GM18868 (cell line): Measurements from ENCODE around the gene ABCC10.
"Not testable (repeated sequence)": the region's sequence is repeated elsewhere in the genome, so short reads cannot be mapped to it uniquely, and the experiment has no call there.

Source experiments
- ATAC-seq: cut with Tn5 transposase; IDR thresholded peaks from one replicate; pipeline ENCODE4 v1.9.1; 2021; ENCODE audit warnings: mild to moderate bottlenecking, moderate library complexity; ENCODE audit not compliant: unreplicated experiment

The ABCC10 gene

GRCh38 chr6:43410776-43411175 is 16.6 kb upstream of the ABCC10 start:
- not testable (repeated sequence) for ATAC-seq

GRCh38 chr6:43412541-43412940 is 14.8 kb upstream of the ABCC10 start:
- ATAC-seq, result no peak

GRCh38 chr6:43413002-43413401 is 14.3 kb upstream of the ABCC10 start:
- ATAC-seq, result no peak

GRCh38 chr6:43415275-43415674 is 12.1 kb upstream of the ABCC10 start:
- ATAC-seq, result not testable (repeated sequence)

- ATAC-seq, result no peak
Measured at GRCh38 chr6:43416935-43417334, 10.4 kb upstream of the ABCC10 start.

GRCh38 chr6:43420012-43420709 is 7.2 kb upstream of the ABCC10 start:
- no peak for ATAC-seq

GRCh38 chr6:43421831-43422230 is 5.5 kb upstream of the ABCC10 start:
- no peak for ATAC-seq

GRCh38 chr6:43425083-43425482 is 2.3 kb upstream of the ABCC10 start:
- ATAC-seq, result not testable (repeated sequence)

- ATAC-seq, result no peak
Measured at GRCh38 chr6:43426928-43427405, 374 bp upstream of the ABCC10 start.

- no peak for ATAC-seq
Measured at GRCh38 chr6:43428112-43428570, 800 bp downstream of the ABCC10 start.

- ATAC-seq, result no peak
Measured at GRCh38 chr6:43428874-43429273, 1.5 kb downstream of the ABCC10 start.

- ATAC-seq, result no peak
Measured at GRCh38 chr6:43432009-43432945, 4.9 kb downstream of the ABCC10 start.

GRCh38 chr6:43433148-43433547 is 5.8 kb downstream of the ABCC10 start:
- ATAC-seq, result no peak

- ATAC-seq, result no peak
Measured at GRCh38 chr6:43434001-43434840, 6.9 kb downstream of the ABCC10 start.

GRCh38 chr6:43434943-43435342 is 7.6 kb downstream of the ABCC10 start:
- ATAC-seq, result no peak

- no peak for ATAC-seq
Measured at GRCh38 chr6:43435682-43436437, 8.5 kb downstream of the ABCC10 start.

GRCh38 chr6:43436577-43437282 is 9.4 kb downstream of the ABCC10 start:
- no peak for ATAC-seq

GRCh38 chr6:43437700-43438099 is 10.4 kb downstream of the ABCC10 start:
- no peak for ATAC-seq

- ATAC-seq, result no peak
Measured at GRCh38 chr6:43442935-43443334, 15.6 kb downstream of the ABCC10 start.

- ATAC-seq, result no peak
Measured at GRCh38 chr6:43444036-43444435, 16.7 kb downstream of the ABCC10 start.
